Upper lobe of right lung (tissue), 1 donor: ENCODE results near the gene ZNF385D. TPM values are rescaled to one million over a fixed set of nuclear protein-coding genes. Genes with fewer than 3 reads are reported as not detected.
"Not testable (repeated sequence)": the region's sequence is repeated elsewhere in the genome, so short reads cannot be mapped to it uniquely, and the experiment has no call there.

Source experiments
- ATAC-seq: fragments of 200-7000 bp; cut with Tn5 transposase; one replicate; pipeline ENCODE4 v1.9.1; 2020; ENCODE audit warnings: mild to moderate bottlenecking, moderate library complexity
- DNase-seq: peaks from one replicate; pipeline ENCODE4 v3.0.0-alpha.2; 2020
- H3K27ac ChIP-seq: fragments of 200-600 bp; one replicate; pipeline ENCODE4 v1.8.0; 2022
- H3K27me3 ChIP-seq: fragments of 200-600 bp; one replicate; pipeline ENCODE4 v1.8.0; 2022; ENCODE audit warnings: mild to moderate bottlenecking
- H3K36me3 ChIP-seq: fragments of 200-600 bp; one replicate; pipeline ENCODE4 v1.8.0; 2022
- H3K4me1 ChIP-seq: fragments of 200-600 bp; one replicate; pipeline ENCODE4 v1.8.0; 2022
- H3K4me3 ChIP-seq: fragments of 200-600 bp; one replicate; pipeline ENCODE4 v1.8.0; 2022; ENCODE audit warnings: mild to moderate bottlenecking
- H3K9me3 ChIP-seq: fragments of 200-600 bp; one replicate; pipeline ENCODE4 v1.8.0; 2022
- intact Hi-C: fragments of 100-400 bp; cut with DNase I; formaldehyde crosslinking; loops from one replicate; pipeline ENCODE4 v1.11.0; 2022
- total RNA-seq: library from RNA; stranded (reverse); fragmentation: NEBNext Ultra II Directional; extraction: Animal tissue kit (Norgen Biotek cat#: 25700); gene quantifications from one replicate; pipeline ENCODE4 v1.2.1, GENCODE V29; 2021
- TF ChIP-seq, protein P1 (sequence below): fragments of 200-600 bp; IDR thresholded peaks from one replicate; pipeline ENCODE4 v1.8.0; 2022; ENCODE audit warnings: antibody characterized with exemption
- donor health status: DM: no; HTN: yes; CAD: no; lungs with severe emphysema.

Gene ZNF385D
- total RNA-seq, 1 donor from 2014 or later: 9.4 TPM

- intact Hi-C loops: no loop called here
- H3K27me3 ChIP-seq: no peaks in the 10 kb centered on the region
- H3K4me1 ChIP-seq: no peaks in the 10 kb centered on the region
- H3K36me3 ChIP-seq: no peaks in the 10 kb centered on the region
- no peak for DNase-seq
- ATAC-seq: no peak
- H3K4me3 ChIP-seq: no peak overlapping the region
- H3K27ac ChIP-seq: no peak overlapping the region
- TF ChIP-seq, protein P1, sequence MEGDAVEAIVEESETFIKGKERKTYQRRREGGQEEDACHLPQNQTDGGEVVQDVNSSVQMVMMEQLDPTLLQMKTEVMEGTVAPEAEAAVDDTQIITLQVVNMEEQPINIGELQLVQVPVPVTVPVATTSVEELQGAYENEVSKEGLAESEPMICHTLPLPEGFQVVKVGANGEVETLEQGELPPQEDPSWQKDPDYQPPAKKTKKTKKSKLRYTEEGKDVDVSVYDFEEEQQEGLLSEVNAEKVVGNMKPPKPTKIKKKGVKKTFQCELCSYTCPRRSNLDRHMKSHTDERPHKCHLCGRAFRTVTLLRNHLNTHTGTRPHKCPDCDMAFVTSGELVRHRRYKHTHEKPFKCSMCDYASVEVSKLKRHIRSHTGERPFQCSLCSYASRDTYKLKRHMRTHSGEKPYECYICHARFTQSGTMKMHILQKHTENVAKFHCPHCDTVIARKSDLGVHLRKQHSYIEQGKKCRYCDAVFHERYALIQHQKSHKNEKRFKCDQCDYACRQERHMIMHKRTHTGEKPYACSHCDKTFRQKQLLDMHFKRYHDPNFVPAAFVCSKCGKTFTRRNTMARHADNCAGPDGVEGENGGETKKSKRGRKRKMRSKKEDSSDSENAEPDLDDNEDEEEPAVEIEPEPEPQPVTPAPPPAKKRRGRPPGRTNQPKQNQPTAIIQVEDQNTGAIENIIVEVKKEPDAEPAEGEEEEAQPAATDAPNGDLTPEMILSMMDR: no peak
- no peaks in the 10 kb centered on the region for H3K9me3 ChIP-seq
Observed at GRCh38 chr3:21500834-21501233, 250.2 kb downstream of the ZNF385D start.

DNA sequence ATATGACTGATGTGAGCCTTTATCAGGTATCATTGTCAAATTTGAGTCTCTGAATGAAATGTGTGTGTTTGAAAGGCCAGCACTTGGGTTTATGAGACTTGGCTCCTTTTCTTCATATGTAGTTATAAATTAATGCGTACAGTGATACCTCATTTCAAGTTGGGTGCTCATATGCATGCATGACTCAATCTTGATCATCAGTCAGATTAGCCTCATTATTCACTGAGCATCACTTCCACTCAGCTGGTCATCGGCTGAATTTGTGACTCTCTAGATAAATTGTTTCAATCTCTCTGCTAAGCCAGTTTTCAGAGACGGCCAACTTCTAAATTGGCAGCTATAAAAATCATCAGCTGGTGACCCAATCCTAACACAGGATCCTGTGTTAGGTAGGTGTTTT is 260.3 kb downstream of the ZNF385D start:
- intact Hi-C loops, DNase-seq, H3K27ac ChIP-seq, ATAC-seq, H3K36me3 ChIP-seq, H3K4me1 ChIP-seq, H3K9me3 ChIP-seq, H3K27me3 ChIP-seq, H3K4me3 ChIP-seq: not testable (repeated sequence)

GRCh38 chr3:21487520-21487919 is 263.5 kb downstream of the ZNF385D start:
- Histone ChIP-seq H3K9me3 (no peaks in the 10 kb centered on the region), H3K27ac (no peak overlapping the region), H3K27me3 (no peaks in the 10 kb centered on the region), H3K4me3 (no peak overlapping the region), H3K36me3 (no peaks in the 10 kb centered on the region), H3K4me1 (no peaks in the 10 kb centered on the region)
- ATAC-seq: no peak
- intact Hi-C loops: no loop called here
- DNase-seq: no peak
- TF ChIP-seq, protein P1: no peak

DNA sequence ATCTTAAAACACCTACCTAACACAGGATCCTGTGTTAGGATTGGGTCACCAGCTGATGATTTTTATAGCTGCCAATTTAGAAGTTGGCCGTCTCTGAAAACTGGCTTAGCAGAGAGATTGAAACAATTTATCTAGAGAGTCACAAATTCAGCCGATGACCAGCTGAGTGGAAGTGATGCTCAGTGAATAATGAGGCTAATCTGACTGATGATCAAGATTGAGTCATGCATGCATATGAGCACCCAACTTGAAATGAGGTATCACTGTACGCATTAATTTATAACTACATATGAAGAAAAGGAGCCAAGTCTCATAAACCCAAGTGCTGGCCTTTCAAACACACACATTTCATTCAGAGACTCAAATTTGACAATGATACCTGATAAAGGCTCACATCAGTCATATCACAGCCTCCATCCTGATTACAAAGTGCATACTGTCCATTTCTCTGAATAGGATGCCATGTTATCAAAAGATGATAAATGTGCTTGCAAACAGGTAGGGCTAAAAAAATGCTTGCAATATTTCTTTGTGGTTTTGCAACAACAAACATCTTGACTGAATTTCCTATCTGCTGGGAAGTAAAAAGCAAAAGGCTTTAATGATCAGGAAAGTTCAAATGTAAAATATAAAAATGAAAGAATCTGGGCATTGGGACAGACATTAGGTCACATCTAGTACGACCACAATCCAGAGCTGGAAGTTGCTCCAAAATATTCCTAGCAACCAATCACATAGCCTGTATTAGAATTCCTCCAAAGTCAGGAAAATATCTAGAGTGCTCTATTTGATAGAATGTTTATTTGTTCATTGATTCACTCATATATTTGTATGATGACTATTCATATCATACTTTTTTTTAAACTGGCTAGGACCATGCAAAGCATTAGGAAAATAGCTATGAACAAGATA is 264.7 kb downstream of the ZNF385D start:
- H3K36me3 ChIP-seq, intact Hi-C loops, H3K4me3 ChIP-seq, H3K27me3 ChIP-seq, ATAC-seq, H3K9me3 ChIP-seq, DNase-seq, H3K27ac ChIP-seq, H3K4me1 ChIP-seq: not testable (repeated sequence)

- intact Hi-C loops: no loop called here
- no peaks in the 10 kb centered on the region for H3K27me3 ChIP-seq
- no peak overlapping the region for H3K27ac ChIP-seq
- no peaks in the 10 kb centered on the region for H3K4me1 ChIP-seq
- DNase-seq: no peak
- TF ChIP-seq, protein P1: no peak
- H3K4me3 ChIP-seq: no peak overlapping the region
- ATAC-seq: peak; percentile 59
- H3K9me3 ChIP-seq: no peaks in the 10 kb centered on the region
- H3K36me3 ChIP-seq: no peaks in the 10 kb centered on the region
Observed at GRCh38 chr3:21484828-21485144, 266.2 kb downstream of the ZNF385D start.

DNA sequence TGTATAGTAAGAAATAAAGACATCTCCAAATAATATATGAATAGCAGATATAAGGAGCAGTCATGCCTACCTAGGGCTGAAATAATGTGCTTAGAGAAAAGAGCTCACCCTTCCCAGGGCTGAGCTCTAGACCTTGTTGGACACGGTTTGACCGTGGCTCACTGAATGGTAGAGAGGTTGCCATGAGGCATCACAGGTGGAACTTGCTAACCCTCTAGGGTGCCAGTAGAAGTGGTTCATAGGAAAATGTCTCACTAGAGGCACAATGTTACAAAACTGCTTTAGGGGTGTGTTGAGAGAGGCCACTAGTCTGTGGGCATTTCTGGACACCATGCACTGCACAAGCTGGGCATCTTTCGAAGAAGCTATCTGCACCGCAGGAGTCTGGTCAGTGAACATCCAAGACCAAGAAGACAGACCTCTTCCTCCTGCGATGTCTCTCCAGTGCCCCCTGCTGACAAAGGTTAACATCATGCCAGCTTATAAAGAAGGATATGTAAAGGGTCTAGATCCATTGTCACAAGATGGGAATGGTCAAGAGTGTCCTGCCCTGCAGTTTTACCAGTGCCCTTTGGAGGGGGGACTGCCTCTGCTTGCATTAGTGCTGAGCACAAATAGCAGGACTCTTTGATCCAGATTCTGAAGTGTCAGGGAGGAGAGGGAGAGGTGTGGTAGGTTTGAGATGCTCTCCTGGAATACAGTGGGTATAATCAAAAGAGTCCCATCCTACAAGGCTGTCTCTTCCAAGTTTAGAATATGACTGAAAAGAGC is 266.8 kb downstream of the ZNF385D start:
- H3K27ac ChIP-seq: no peak overlapping the region
- no peaks in the 10 kb centered on the region for H3K27me3 ChIP-seq
- ATAC-seq (peak; percentile 82), DNase-seq (no peak)
- TF ChIP-seq, protein P1: peak; percentile 55
- H3K4me1 ChIP-seq: no peaks in the 10 kb centered on the region
- H3K36me3 ChIP-seq: no peaks in the 10 kb centered on the region
- intact Hi-C loops: no loop called here
- no peaks in the 10 kb centered on the region for H3K9me3 ChIP-seq
- no peak overlapping the region for H3K4me3 ChIP-seq
